ENCODE measurements around the gene GALNTL6. TPM values are rescaled to one million over a fixed set of nuclear protein-coding genes. Genes with fewer than 3 reads are reported as not detected.

The GALNTL6 gene
- total RNA-seq, 1 experiment from 2014 or later: not detected

DNA sequence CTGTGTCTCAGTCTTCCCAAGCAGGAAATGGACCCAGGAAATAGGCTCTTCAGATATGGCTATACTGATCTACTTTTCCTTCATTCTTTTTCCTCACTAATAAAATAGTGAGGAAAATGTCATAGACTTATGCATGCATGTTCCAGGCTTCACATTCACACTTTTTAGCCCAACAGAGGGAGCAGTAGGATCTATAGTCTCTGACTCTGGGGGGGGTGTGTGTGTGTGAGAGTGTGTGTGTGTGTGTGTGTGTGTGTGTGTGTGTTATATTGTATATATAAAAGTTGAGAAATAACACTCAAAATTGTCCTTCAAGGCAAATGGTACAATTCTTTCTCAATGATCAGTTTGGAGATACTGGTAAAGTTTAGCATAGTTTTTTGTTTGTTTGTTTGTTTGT lies 1058.2 kb downstream of the GALNTL6 start:
- no peak overlapping the region for H3K9ac ChIP-seq (ENCODE audit: extremely low read depth, insufficient read length, low read length)
- DNase-seq: no peak
- Mint-ChIP-seq H3K9me3 (no peaks in the 10 kb centered on the region), H3K27ac (no peak overlapping the region; a peak in 1 of 7 replicates), H3K4me3 (no peak overlapping the region), H3K4me1 (peaks cover 24 to 33% of the 10 kb centered on the region in 2 experiments), H3K27me3 (ENCODE audit: low read depth) (no peaks in the 10 kb centered on the region), H3K36me3 (ENCODE audit: insufficient read depth in 1 of 3, low read depth in 3 of 3) (no peaks in the 10 kb centered on the region)
- no peak overlapping the region for H2AK5ac ChIP-seq (ENCODE audit: insufficient read length, low read length)
- H3K9me3 ChIP-seq (ENCODE audit: control insufficient read depth, low read depth, low read length): no peaks in the 10 kb centered on the region
- no peaks in the 10 kb centered on the region for H3K79me1 ChIP-seq (ENCODE audit: insufficient read depth, low read depth, low read length, poor library complexity, severe bottlenecking)
- H2AFZ ChIP-seq (ENCODE audit: low read length): no peak overlapping the region
- no peaks in the 10 kb centered on the region; the same call in 1 of the 2 replicates for H3K4me1 ChIP-seq (ENCODE audit: insufficient read depth, low read length)
- no peak overlapping the region for H4K5ac ChIP-seq (ENCODE audit: insufficient read length, low read depth, low read length)
- H2BK120ac ChIP-seq (ENCODE audit: low read depth, low read length, poor library complexity, severe bottlenecking): no peak overlapping the region
- no peak overlapping the region for H2BK5ac ChIP-seq (ENCODE audit: insufficient read length, low read length)
- no peak overlapping the region for H2BK20ac ChIP-seq (ENCODE audit: low read depth, low read length, poor library complexity, severe bottlenecking)
- H4K20me1 ChIP-seq (ENCODE audit: control insufficient read depth, insufficient read depth, insufficient read length): no peaks in the 10 kb centered on the region
- H3K23me2 ChIP-seq (ENCODE audit: insufficient read length, low read depth, low read length, poor library complexity, severe bottlenecking): no peaks in the 10 kb centered on the region
- H3K18ac ChIP-seq (ENCODE audit: insufficient read length, low read depth, low read length): no peak overlapping the region
- H2BK12ac ChIP-seq (ENCODE audit: insufficient read length, low read depth, low read length): no peak overlapping the region
- no peak overlapping the region for H2BK15ac ChIP-seq (ENCODE audit: low read depth, low read length)
- TF ChIP-seq, protein P1, sequence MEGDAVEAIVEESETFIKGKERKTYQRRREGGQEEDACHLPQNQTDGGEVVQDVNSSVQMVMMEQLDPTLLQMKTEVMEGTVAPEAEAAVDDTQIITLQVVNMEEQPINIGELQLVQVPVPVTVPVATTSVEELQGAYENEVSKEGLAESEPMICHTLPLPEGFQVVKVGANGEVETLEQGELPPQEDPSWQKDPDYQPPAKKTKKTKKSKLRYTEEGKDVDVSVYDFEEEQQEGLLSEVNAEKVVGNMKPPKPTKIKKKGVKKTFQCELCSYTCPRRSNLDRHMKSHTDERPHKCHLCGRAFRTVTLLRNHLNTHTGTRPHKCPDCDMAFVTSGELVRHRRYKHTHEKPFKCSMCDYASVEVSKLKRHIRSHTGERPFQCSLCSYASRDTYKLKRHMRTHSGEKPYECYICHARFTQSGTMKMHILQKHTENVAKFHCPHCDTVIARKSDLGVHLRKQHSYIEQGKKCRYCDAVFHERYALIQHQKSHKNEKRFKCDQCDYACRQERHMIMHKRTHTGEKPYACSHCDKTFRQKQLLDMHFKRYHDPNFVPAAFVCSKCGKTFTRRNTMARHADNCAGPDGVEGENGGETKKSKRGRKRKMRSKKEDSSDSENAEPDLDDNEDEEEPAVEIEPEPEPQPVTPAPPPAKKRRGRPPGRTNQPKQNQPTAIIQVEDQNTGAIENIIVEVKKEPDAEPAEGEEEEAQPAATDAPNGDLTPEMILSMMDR (conservative IDR thresholded peaks at IDR 0.05): no peak
- no peak overlapping the region for H3K56ac ChIP-seq (ENCODE audit: insufficient read length, low read depth, low read length)
- no peaks in the 10 kb centered on the region for H3K27me3 ChIP-seq (ENCODE audit: insufficient read depth, low read length)
- H3K23ac ChIP-seq (ENCODE audit: insufficient read length, low read depth, low read length): no peak overlapping the region
- no peak overlapping the region for H3T11ph ChIP-seq (ENCODE audit: low read length)
- no peak overlapping the region for H4K8ac ChIP-seq (replicated peaks; ENCODE audit: insufficient read length, low read depth, low read length)
- H3K27ac ChIP-seq (ENCODE audit: insufficient read length, low read depth, low read length): no peak overlapping the region
- no peak overlapping the region for H3K4ac ChIP-seq (ENCODE audit: low read depth, low read length)
- H3K14ac ChIP-seq (ENCODE audit: insufficient read depth, low read length): no peak overlapping the region
- no peak overlapping the region for H3K4me2 ChIP-seq (ENCODE audit: insufficient read depth, insufficient read length, low read length)
- no peaks in the 10 kb centered on the region for H3K79me2 ChIP-seq (ENCODE audit: insufficient read depth, low read length)
- no peak overlapping the region for H4K91ac ChIP-seq (ENCODE audit: insufficient read length, low read depth, low read length)
